ENCODE data around the gene NUP160.

- no peak for TF ChIP-seq CTCF (conservative IDR thresholded peaks at IDR 0.05; ENCODE audit: low read length)
- TF ChIP-seq EZH2phosphoT487 (IDR thresholded peaks at IDR 0.05; ENCODE audit: borderline replicate concordance): no peak
These were observed 46.9 kb upstream of the NUP160 start for GRCh38 chr11:47895035-47895434.
